ENCODE measurements around the gene HBA2. TPM values are rescaled to one million over a fixed set of nuclear protein-coding genes. Genes with fewer than 3 reads are reported as not detected.
"Not testable (repeated sequence)": the region's sequence is repeated elsewhere in the genome, so short reads cannot be mapped to it uniquely, and the experiment has no call there.

Gene HBA2
- total RNA-seq, 2 donors from 2014 or later: not detected

DNA sequence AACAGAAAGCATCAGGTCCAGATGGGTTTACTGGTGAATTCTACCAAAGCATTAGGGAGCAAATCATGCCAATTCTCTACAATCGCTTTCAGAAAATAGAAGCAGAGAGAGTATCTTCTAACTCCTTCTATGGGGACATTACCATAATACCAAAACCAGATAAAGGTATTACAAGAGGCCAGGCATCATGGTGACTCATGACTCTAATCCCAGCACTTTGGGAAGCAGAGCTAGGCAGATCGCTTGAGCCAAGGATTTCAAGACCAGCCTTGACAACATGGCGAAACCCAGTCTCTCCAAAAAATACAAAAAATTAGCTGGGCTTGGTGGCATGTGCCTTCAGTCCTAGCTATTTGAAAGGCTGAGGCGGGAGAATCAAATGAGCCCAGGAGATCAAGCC lies 30.6 kb downstream of the HBA2 start:
- Mint-ChIP-seq H3K9me3 (no peaks in the 10 kb centered on the region), H3K27ac (no peak overlapping the region), H3K36me3 (ENCODE audit: insufficient read depth in 2 of 2) (peaks cover 9 to 21% of the 10 kb centered on the region in 2 donors), H3K4me3 (no peak overlapping the region), H3K27me3 (ENCODE audit: low read depth) (no peaks in the 10 kb centered on the region), H3K4me1 (ENCODE audit: low read depth) (no peaks in the 10 kb centered on the region)
- ATAC-seq (replicated peaks in 1 of 2) (no peak), DNase-seq (no peak)

DNA sequence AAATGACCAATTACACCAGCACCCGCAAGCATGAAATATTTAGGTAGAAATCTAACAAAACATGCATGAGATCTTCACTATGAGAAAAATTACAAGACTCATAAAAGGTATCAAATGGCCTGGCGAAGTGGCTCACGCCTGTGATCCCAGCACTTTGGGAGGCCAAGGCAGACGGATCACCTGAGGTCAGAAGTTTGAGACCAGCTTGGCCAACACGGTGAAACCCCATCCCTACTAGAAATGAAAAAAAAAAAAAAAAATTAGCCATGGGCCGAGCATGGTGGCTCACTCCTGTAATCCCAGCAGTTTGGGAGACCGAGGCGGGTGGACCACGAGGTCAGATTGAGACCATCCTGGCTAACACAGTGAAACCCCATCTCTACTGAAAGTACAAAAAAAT lies 31.4 kb downstream of the HBA2 start:
- H3K27me3 Mint-ChIP-seq (ENCODE audit: low read depth); ATAC-seq (replicated peaks in 1 of 2); DNase-seq; H3K27ac Mint-ChIP-seq; H3K4me3 Mint-ChIP-seq; H3K9me3 Mint-ChIP-seq; H3K4me1 Mint-ChIP-seq (ENCODE audit: low read depth): not testable (repeated sequence)
- H3K36me3 Mint-ChIP-seq (ENCODE audit: insufficient read depth in 2 of 2): peaks cover 9 to 23% of the 10 kb centered on the region in 2 donors

- not testable (repeated sequence) for H3K27ac Mint-ChIP-seq; H3K4me1 Mint-ChIP-seq (ENCODE audit: low read depth); H3K4me3 Mint-ChIP-seq; ATAC-seq (replicated peaks in 1 of 2); H3K9me3 Mint-ChIP-seq; DNase-seq; H3K27me3 Mint-ChIP-seq (ENCODE audit: low read depth)
- H3K36me3 Mint-ChIP-seq (ENCODE audit: insufficient read depth in 2 of 2): peaks cover 6 to 15% of the 10 kb centered on the region in 2 donors
These were observed 36.7 kb downstream of the HBA2 start for GRCh38 chr16:209359-209758.

GRCh38 chr16:211631-212180 lies 39.0 kb downstream of the HBA2 start:
- Mint-ChIP-seq H3K27ac (peak overlapping the region; percentile 57), H3K36me3 (ENCODE audit: insufficient read depth in 2 of 2) (peaks cover 2 to 10% of the 10 kb centered on the region in 2 donors)
- not testable (repeated sequence) for H3K4me1 Mint-ChIP-seq (ENCODE audit: low read depth); ATAC-seq (replicated peaks in 1 of 2); DNase-seq; H3K27me3 Mint-ChIP-seq (ENCODE audit: low read depth); H3K4me3 Mint-ChIP-seq; H3K9me3 Mint-ChIP-seq

GRCh38 chr16:212999-213398 lies 40.3 kb downstream of the HBA2 start:
- Mint-ChIP-seq H3K9me3 (no peaks in the 10 kb centered on the region), H3K4me1 (ENCODE audit: low read depth) (peaks cover 6% of the 10 kb centered on the region), H3K27me3 (ENCODE audit: low read depth) (no peaks in the 10 kb centered on the region), H3K36me3 (ENCODE audit: insufficient read depth in 2 of 2) (peaks cover 1 to 12% of the 10 kb centered on the region in 2 donors), H3K27ac (no peak overlapping the region), H3K4me3 (no peak overlapping the region)
- DNase-seq (no peak), ATAC-seq (replicated peaks in 1 of 2) (no peak)

GRCh38 chr16:220021-220420 lies 47.3 kb downstream of the HBA2 start:
- peaks cover 6 to 20% of the 10 kb centered on the region in 2 donors for H3K36me3 Mint-ChIP-seq (ENCODE audit: insufficient read depth in 2 of 2)
- ATAC-seq (replicated peaks in 1 of 2): no peak
- H3K27ac Mint-ChIP-seq: no peak overlapping the region
- H3K4me3 Mint-ChIP-seq: no peak overlapping the region
- H3K27me3 Mint-ChIP-seq (ENCODE audit: low read depth): no peaks in the 10 kb centered on the region
- DNase-seq: no peak
- H3K4me1 Mint-ChIP-seq (ENCODE audit: low read depth): peaks cover 9% of the 10 kb centered on the region
- H3K9me3 Mint-ChIP-seq: no peaks in the 10 kb centered on the region

Other genes starting within 250 kb of the HBA2 start
- 10 to 100 TPM; 35.3 to 42.2 TPM for gene POLR3K, start 119.3 kb upstream of the HBA2 start, total RNA-seq
- gene SNRNP25, start 119.0 kb upstream of the HBA2 start, total RNA-seq: 10 to 100 TPM; 28.9 to 44.1 TPM
- under 1 TPM; 0.31 to 0.53 TPM for gene RHBDF1, start 100.2 kb upstream of the HBA2 start, total RNA-seq
- 10 to 100 TPM; 49.6 to 50.5 TPM for gene MPG, start 94.7 kb upstream of the HBA2 start, total RNA-seq
- 10 to 100 TPM; 34.2 to 44.7 TPM for gene NPRL3, start 34.2 kb upstream of the HBA2 start, total RNA-seq
- gene HBZ, start 20.2 kb upstream of the HBA2 start, total RNA-seq: not detected
- not detected for gene HBM, start 6.9 kb upstream of the HBA2 start, total RNA-seq
- 1 to 10 TPM in 1 of 2 donors, not detected in 1; 1.1 TPM for gene HBA1, start 3.8 kb downstream of the HBA2 start, total RNA-seq
- gene HBQ1, start 7.6 kb downstream of the HBA2 start, total RNA-seq: not detected
- gene LUC7L, start 56.6 kb downstream of the HBA2 start, total RNA-seq: 10 to 100 TPM; 56.4 to 69.7 TPM
- 10 to 100 TPM; 20.9 to 26.6 TPM for gene FAM234A, start 61.9 kb downstream of the HBA2 start, total RNA-seq
- gene RGS11, start 103.1 kb downstream of the HBA2 start, total RNA-seq: under 1 TPM; 0.19 to 0.67 TPM
- gene ARHGDIG, start 107.7 kb downstream of the HBA2 start, total RNA-seq: under 1 TPM; 0.48 to 0.97 TPM
- under 1 TPM in 1 of 2 donors, not detected in 1; 0.42 TPM for gene PDIA2, start 110.3 kb downstream of the HBA2 start, total RNA-seq
- 10 to 100 TPM; 28.8 to 29.4 TPM for gene AXIN1, start 179.8 kb downstream of the HBA2 start, total RNA-seq
- gene MRPL28, start 197.7 kb downstream of the HBA2 start, total RNA-seq: 10 to 100 TPM; 54.5 to 73.2 TPM
- 10 to 100 TPM; 29.7 to 39.7 TPM for gene PGAP6, start 209.1 kb downstream of the HBA2 start, total RNA-seq
- 10 to 100 TPM; 24.6 to 27.6 TPM for gene NME4, start 224.3 kb downstream of the HBA2 start, total RNA-seq
- 10 to 100 TPM in 1 of 2 donors, 1 to 10 TPM in 1; 7.5 to 10.6 TPM for gene DECR2, start 229.0 kb downstream of the HBA2 start, total RNA-seq